DND-41 (cell line): ENCODE measurements around the gene NAPEPLD.

Experiments used
- ATAC-seq: fragments of 200-7000 bp; cut with Tn5 transposase; 3 replicates; pipeline ENCODE4 v1.9.1; 2021; ENCODE audit warnings: low read depth; ENCODE audit not compliant: insufficient read depth
- DNase-seq: peaks from one replicate; pipeline ENCODE4 v3.0.0-alpha.2; 2020
- H2AFZ ChIP-seq: 2 replicates; pipeline ENCODE4 v1.6.0; 2012; ENCODE audit warnings: low read depth, low read length
- H3K27ac ChIP-seq: 2 replicates; pipeline ENCODE4 v1.5.1; 2012; ENCODE audit warnings: low read length, inconsistent platforms
- H3K27me3 ChIP-seq: fragments of 200-600 bp; sonication (generic); 2 replicates; pipeline ENCODE4 v1.6.0; 2012; ENCODE audit warnings: low read length, mild to moderate bottlenecking, inconsistent platforms; ENCODE audit not compliant: insufficient read depth, poor library complexity
- H3K36me3 ChIP-seq: 2 replicates; pipeline ENCODE4 v1.5.1; 2012; ENCODE audit warnings: low read length, inconsistent platforms; ENCODE audit not compliant: insufficient read depth
- H3K4me1 ChIP-seq: 2 replicates; pipeline ENCODE4 v1.5.1; 2012; ENCODE audit warnings: mild to moderate bottlenecking, low read length; ENCODE audit not compliant: insufficient read depth
- H3K4me2 ChIP-seq: 2 replicates; pipeline ENCODE4 v1.6.0; 2012; ENCODE audit warnings: mild to moderate bottlenecking, moderate library complexity, low read length, inconsistent platforms; ENCODE audit not compliant: insufficient read depth
- H3K4me3 ChIP-seq, 2 experiments: fragments of 200-600 bp in 1 of 2; shearing (Covaris generic) in 1 of 2; 2 replicates each; pipeline ENCODE4 v1.5.1; 2012 to 2016; ENCODE audit warnings: inconsistent platforms in 2 of 2, low read length in 2 of 2, mild to moderate bottlenecking in 2 of 2, low read depth in 1 of 2, moderate library complexity in 1 of 2
- H3K79me2 ChIP-seq: 2 replicates; pipeline ENCODE4 v1.6.0; 2012; ENCODE audit warnings: low read length, inconsistent platforms; ENCODE audit not compliant: insufficient read depth
- H3K9ac ChIP-seq: 2 replicates; pipeline ENCODE4 v1.6.0; 2012; ENCODE audit warnings: low read depth, mild to moderate bottlenecking, inconsistent platforms, low read length, moderate library complexity
- H3K9me3 ChIP-seq: 2 replicates; pipeline ENCODE4 v1.5.1; 2012; ENCODE audit warnings: low read length, moderate library complexity, mild to moderate bottlenecking, inconsistent platforms; ENCODE audit not compliant: insufficient read depth, severe bottlenecking
- H4K20me1 ChIP-seq: 2 replicates; pipeline ENCODE4 v1.6.0; 2012; ENCODE audit warnings: low read length; ENCODE audit not compliant: insufficient read depth
- CTCF ChIP-seq: IDR thresholded peaks from 2 replicates; pipeline ENCODE4 v1.5.1; 2012; ENCODE audit warnings: borderline replicate concordance, low read length, moderate library complexity, mild to moderate bottlenecking; ENCODE audit not compliant: poor library complexity, severe bottlenecking; ENCODE audit errors: extremely low read depth
- EZH2 ChIP-seq: IDR thresholded peaks from 3 replicates; pipeline ENCODE4 v1.6.1; 2012; ENCODE audit warnings: borderline replicate concordance, low read depth, mild to moderate bottlenecking, moderate library complexity, low read length, inconsistent platforms; ENCODE audit not compliant: severe bottlenecking

Gene NAPEPLD

GRCh38 chr7:103140061-103140460, 8.8 kb downstream of the NAPEPLD start:
- DNase-seq, result no peak
- Histone ChIP-seq H3K36me3 (peaks cover 2% of the 10 kb centered on the region; the same call in 1 of the 2 replicates), H2AFZ (no peak overlapping the region), H3K9ac (no peak overlapping the region), H3K4me1 (no peaks in the 10 kb centered on the region), H4K20me1 (no peaks in the 10 kb centered on the region; the same call in 1 of the 2 replicates), H3K79me2 (peaks cover 24% of the 10 kb centered on the region), H3K4me3 (no peak overlapping the region), H3K9me3 (no peaks in the 10 kb centered on the region), H3K27me3 (no peaks in the 10 kb centered on the region), H3K27ac (no peak overlapping the region), H3K4me2 (no peak overlapping the region)
- no peak for TF ChIP-seq CTCF
- TF ChIP-seq EZH2, result no peak
- ATAC-seq, result no peak

GRCh38 chr7:103134836-103135554, 13.9 kb downstream of the NAPEPLD start:
- DNase-seq, result no peak
- no peaks in the 10 kb centered on the region for H3K9me3 ChIP-seq
- H3K27me3 ChIP-seq, result no peaks in the 10 kb centered on the region
- H2AFZ ChIP-seq, result no peak overlapping the region
- no peaks in the 10 kb centered on the region; the same call in 1 of the 2 replicates for H3K79me2 ChIP-seq
- no peak overlapping the region for H3K4me3 ChIP-seq
- no peaks in the 10 kb centered on the region for H3K4me1 ChIP-seq
- no peak overlapping the region for H3K27ac ChIP-seq
- no peaks in the 10 kb centered on the region for H3K36me3 ChIP-seq
- TF ChIP-seq CTCF (no peak), EZH2 (no peak)
- H3K4me2 ChIP-seq, result no peak overlapping the region
- no peak for ATAC-seq
- H4K20me1 ChIP-seq, result no peaks in the 10 kb centered on the region
- H3K9ac ChIP-seq, result no peak overlapping the region

DNA sequence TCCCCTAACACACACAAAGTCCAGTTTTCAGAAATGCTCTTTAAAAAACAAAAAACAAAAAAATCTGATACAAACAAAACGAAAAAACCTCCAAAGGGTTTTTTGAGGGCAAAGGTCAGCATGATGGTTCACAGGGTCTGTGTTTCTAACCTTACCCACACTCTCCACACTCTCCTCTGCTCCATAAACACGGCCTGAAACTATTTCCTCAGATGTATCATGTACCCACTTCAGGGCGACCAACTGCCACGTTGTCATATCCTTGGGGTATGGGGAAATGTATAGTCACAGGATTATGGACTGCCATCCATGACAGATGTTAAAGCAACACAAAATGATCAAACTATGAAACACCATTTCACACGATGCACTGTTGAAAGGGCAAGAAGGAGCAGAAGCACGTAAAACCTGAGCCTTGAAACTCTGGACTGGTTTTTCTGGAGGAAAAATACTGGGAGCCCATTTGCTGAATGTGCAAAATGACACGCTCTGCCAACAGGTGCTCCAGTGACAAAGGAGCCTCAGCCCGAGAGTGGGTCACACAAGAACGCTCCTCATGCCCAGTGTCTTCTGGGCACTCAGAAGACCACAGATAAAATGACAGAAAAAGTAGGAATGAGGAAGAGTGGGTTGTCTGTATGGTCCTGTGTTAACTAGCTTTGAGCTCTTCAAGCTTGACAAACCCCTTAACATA, 15.8 kb downstream of the NAPEPLD start:
- H3K36me3 ChIP-seq, result peaks cover 4% of the 10 kb centered on the region; the same call in 1 of the 2 replicates
- H3K4me3 ChIP-seq, result no peak overlapping the region
- no peak overlapping the region for H3K9ac ChIP-seq
- no peaks in the 10 kb centered on the region for H3K27me3 ChIP-seq
- H3K4me1 ChIP-seq, result no peaks in the 10 kb centered on the region
- H3K9me3 ChIP-seq, result no peaks in the 10 kb centered on the region
- TF ChIP-seq EZH2 (no peak), CTCF (no peak)
- H3K79me2 ChIP-seq, result no peaks in the 10 kb centered on the region; the same call in 1 of the 2 replicates
- H4K20me1 ChIP-seq, result no peaks in the 10 kb centered on the region
- no peak overlapping the region for H3K27ac ChIP-seq
- no peak overlapping the region for H2AFZ ChIP-seq
- no peak overlapping the region for H3K4me2 ChIP-seq
- DNase-seq (no peak), ATAC-seq (no peak)
